GM21576 (cell line): ENCODE measurements around the gene ZFYVE16.
"Not testable (repeated sequence)": the region's sequence is repeated elsewhere in the genome, so short reads cannot be mapped to it uniquely, and the experiment has no call there.

ENCODE experiments used
- ATAC-seq: cut with Tn5 transposase; IDR thresholded peaks from one replicate; pipeline ENCODE4 v1.9.1; 2021; ENCODE audit warnings: mild to moderate bottlenecking, moderate library complexity; ENCODE audit not compliant: unreplicated experiment

ZFYVE16 gene

GRCh38 chr5:80407735-80408483 lies at the start of gene ZFYVE16:
Gene ZFYVE16, plus strand, starts transcription at chr5:80408064. Its CDS starts 26,084 bp downstream, at chr5:80434148.
- ATAC-seq: peak; percentile 84

GRCh38 chr5:80360914-80361444 lies 46.9 kb upstream of the ZFYVE16 start:
- ATAC-seq: no peak

- no peak for ATAC-seq
Measured at GRCh38 chr5:80364892-80365291, 43.0 kb upstream of the ZFYVE16 start.

- no peak for ATAC-seq
Measured at GRCh38 chr5:80368661-80369480, 39.0 kb upstream of the ZFYVE16 start.

- no peak for ATAC-seq
Measured at GRCh38 chr5:80369521-80369920, 38.3 kb upstream of the ZFYVE16 start.

GRCh38 chr5:80370390-80370789 lies 37.5 kb upstream of the ZFYVE16 start:
- no peak for ATAC-seq

GRCh38 chr5:80372780-80373179 lies 35.1 kb upstream of the ZFYVE16 start:
- no peak for ATAC-seq

GRCh38 chr5:80374188-80374587 lies 33.7 kb upstream of the ZFYVE16 start:
- ATAC-seq: no peak

GRCh38 chr5:80376557-80376956 lies 31.3 kb upstream of the ZFYVE16 start:
- no peak for ATAC-seq

GRCh38 chr5:80382488-80382887 lies 25.4 kb upstream of the ZFYVE16 start:
- no peak for ATAC-seq

- ATAC-seq: peak; percentile 82
Measured at GRCh38 chr5:80387063-80387768, 20.6 kb upstream of the ZFYVE16 start.

GRCh38 chr5:80389580-80389979 lies 18.3 kb upstream of the ZFYVE16 start:
- ATAC-seq: no peak

- not testable (repeated sequence) for ATAC-seq
Measured at GRCh38 chr5:80390413-80390812, 17.5 kb upstream of the ZFYVE16 start.

- not testable (repeated sequence) for ATAC-seq
Measured at GRCh38 chr5:80391267-80391666, 16.6 kb upstream of the ZFYVE16 start.

GRCh38 chr5:80399526-80400239 lies 8.2 kb upstream of the ZFYVE16 start:
- peak; percentile 87 for ATAC-seq

- ATAC-seq: not testable (repeated sequence)
Measured at GRCh38 chr5:80400368-80400767, 7.5 kb upstream of the ZFYVE16 start.

- ATAC-seq: no peak
Measured at GRCh38 chr5:80403782-80404181, 4.1 kb upstream of the ZFYVE16 start.

GRCh38 chr5:80406980-80407734 lies 707 bp upstream of the ZFYVE16 start:
- ATAC-seq: no peak

GRCh38 chr5:80408484-80409366 lies 861 bp downstream of the ZFYVE16 start:
- peak; percentile 45 for ATAC-seq
